HG03378 (cell line): ENCODE results near the gene ASTL.
A peak's percentile ranks its signal among the peaks of the same experiment; 100 is the strongest.
"Not testable (repeated sequence)": the region's sequence is repeated elsewhere in the genome, so short reads cannot be mapped to it uniquely, and the experiment has no call there.

ENCODE experiments used
- ATAC-seq: cut with Tn5 transposase; IDR thresholded peaks from one replicate; pipeline ENCODE4 v1.9.1; 2021; ENCODE audit warnings: mild to moderate bottlenecking, moderate library complexity; ENCODE audit not compliant: unreplicated experiment

The ASTL gene

DNA sequence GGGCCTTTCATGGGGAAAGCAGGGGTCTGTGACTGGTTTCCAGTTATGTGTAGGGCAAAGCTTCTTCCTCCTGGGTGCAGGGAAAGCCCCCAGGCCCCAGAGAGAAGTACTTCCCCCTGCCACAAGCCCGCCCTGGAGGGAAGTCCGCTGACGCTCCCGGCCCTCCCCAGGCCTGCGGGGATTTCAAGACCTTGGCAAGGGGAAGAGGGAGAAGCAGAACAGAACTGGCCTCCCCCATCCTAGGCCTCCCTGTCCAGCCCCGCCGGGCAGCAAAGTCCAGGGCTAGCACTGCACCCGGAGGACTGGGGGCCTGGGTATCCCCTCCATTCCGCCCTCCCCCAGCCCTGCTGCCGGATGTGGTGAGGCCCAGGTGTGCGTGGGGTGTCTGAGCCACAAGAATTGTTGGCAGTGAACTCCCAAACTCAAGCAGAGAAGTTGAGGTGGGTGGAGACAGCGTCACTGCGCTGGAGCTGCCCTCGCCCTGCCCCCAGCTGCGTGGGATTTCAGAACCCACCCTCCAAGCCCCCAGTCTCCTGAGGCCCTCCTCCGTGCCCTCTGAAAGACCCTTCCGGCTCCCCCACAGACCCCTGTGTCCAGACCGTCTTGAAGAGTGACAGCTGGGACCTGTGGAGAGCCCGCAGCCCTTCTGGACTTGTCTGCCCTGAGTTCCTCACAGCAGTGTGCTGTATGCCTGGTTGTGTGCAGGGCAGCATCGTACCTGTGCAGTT, 8.0 kb upstream of the ASTL start:
- peak; percentile 33 for ATAC-seq

DNA sequence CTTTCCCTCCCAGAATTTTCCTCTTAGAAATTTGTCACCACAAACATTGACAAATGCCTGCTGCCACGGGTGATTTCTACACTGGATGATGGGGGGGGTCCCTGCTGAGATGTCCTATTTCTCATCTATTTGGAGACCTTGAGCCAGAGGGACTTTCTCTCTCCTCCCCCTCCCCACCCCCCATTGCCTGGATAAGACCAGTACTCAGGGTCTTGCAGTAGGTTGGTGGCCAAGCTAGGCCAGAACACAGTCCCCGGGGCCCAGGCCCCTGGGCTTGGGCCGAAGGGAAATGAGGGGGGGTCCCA, 7.5 kb upstream of the ASTL start:
- no peak for ATAC-seq

DNA sequence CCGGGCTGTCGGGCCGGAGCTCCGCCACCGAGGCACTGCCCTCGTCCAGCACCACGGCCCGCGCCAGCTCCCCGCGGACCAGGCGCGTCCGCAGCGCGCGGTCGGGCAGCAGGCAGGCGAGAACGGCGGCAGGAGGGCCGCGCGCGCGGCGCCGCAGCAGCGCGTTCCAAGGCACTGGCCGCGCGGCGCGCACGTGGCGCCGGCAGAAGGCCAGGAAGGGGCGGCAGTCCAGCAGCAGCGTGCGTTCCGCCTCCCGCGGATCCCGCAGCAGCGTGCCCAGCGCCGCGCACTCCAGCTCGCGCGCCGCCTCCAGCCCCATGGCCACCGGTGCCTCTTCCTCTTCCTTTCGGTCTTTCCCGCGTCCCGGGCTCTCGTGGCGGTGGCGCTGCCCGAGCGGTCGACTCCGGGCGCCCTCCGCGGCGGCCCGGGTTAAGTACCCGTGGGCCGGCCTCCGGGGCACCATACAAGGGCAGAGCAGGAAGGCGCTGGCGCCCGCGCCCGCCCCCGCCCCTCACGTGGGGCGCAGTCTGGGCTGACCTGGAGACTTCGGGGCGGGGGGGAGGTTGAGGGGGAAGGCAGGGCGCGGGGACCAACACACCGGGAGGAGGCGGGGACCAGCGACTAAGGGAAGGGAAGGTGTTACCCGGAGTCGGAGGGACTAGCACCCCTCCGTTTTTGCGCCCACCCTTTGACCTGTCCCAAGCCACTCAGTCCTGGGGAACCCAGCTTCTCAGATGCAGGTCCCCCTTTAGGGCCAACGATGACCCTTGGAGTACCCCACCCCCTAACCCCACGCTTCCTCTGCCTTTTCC, 6.9 kb upstream of the ASTL start, which contains the start of gene DUSP2:
DUSP2 (minus strand) TSS at position 405 of the 812 bp plus-strand sequence; CDS start at position 319, 86 bp downstream.
- peak; percentile 27 for ATAC-seq

DNA sequence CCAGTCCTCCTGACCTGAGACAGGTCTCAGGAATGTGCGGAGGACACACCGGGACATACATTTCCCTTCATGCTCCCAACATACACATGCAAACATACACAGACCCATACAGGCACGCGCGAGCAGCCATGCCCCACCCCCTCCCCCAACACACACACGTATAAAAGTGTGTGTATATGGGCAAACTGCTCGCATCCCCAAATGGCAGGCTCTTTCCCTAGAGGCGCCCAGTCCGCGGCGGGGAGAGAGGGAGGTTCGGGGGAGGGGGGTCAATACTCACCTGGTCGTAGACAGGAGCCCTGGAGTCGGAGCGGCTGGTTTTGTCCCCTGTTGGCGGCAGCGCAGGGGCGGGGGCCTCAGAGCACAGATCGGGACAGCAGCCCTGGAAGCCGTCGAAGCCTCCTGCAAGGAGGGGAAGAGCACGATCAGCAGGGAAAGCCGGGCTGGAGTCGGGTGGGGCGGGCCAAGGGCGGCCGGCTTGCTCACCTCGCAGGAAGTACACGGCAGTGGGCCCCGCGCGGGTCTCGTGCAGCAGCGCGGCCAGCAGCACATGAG, 6.3 kb upstream of the ASTL start:
- ATAC-seq = no peak

DNA sequence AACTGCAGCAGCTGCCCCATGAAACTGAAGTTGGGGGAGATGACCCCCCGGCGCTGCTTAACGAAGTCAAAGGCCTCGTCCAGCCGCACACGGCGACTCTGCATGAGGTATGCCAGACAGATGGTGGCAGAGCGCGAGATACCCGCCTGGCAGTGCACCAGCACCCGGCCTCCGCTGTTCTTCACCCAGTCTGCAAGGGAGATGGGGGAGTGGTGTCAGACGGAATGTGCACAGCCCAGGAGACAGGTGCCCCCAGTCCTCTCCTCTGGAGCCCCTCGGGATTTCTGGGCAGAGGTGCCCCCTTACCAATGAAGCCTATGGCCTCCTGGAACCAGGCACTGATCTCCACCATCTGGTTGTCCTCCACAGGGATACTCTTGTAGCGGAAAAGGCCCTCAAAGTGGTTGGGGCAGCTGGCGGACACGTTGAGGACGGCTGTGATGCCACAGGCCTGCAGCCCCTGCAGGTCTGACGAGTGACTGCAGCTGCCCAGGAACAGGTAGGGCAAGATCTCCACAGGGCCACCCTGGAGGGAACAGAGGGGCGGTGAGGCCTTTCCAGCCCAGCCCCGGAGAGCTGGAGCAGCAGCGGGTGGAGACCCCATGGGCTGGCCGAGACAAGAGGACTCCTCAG, 5.7 kb upstream of the ASTL start:
- ATAC-seq = no peak

DNA sequence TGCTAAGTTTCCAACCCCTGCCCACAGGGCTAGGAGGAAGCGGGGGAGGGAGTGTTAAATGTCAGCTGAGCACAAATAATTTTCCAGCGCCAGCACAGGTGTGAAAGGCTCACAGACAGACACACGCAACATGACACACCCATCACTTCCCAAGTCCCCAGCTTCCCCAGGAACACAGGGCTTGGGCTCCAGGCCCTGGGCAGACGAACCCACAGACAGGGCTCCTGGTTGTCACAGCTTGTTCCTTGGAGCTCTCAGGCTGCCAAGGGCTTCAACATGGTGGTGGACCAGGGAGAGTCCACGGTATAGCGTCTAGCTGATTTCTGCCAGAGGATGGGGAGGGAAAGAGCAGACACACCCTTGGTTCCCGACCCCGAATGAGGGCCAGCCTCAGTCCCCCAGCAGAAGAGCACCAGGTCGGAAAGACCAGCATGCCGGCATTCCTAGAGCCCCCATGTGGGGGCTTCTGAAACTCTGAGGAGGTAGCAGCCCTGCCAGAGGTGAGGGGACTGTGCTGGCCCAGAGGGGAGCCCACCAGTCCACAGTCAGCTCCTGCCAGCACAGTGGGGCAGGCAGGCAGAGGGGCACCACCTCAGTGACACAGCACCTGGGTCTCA, 5.0 kb upstream of the ASTL start:
- ATAC-seq = no peak

DNA sequence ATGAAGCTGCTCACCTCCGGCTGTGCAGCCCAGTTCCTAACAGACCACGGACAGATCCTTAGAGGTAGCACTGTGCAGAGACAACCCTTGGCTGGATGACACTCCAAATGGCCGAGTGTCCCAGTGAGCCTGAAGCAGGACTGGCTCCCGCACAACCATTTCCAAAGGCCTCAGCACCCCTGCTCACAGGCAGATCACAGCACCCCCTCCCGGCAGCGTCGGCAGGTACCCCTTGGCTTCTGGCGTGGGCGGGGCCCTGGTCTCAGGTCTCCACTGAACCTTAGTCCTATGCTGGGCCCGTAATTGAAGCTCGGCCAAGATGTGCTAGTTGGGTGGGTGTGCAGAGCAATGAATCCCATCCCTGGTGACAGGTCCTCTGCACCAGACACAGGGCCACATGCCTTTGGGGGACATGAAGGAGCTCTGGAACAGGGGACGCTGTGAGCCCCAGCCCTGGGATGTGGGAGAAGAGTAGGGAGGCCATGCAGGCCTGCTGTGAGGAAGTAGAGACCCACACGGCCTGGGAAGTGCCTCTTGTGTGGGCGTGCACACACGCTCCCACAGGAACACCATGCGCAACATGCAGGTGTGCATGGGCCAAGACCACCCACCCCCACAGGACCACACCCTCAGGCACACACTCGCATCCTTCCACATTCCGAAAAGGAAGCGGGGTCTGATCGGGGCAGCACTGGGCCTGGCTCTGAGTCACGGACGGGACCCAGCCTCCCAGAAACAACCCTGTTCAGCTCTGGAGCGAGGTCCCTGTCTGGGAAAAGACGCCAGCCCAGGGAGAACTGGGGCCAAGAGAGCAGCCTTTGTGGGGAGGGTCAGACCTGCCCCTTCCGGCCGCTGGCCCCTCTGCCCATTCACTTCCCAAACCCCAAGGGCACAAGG, 4.2 kb upstream of the ASTL start:
- no peak for ATAC-seq

DNA sequence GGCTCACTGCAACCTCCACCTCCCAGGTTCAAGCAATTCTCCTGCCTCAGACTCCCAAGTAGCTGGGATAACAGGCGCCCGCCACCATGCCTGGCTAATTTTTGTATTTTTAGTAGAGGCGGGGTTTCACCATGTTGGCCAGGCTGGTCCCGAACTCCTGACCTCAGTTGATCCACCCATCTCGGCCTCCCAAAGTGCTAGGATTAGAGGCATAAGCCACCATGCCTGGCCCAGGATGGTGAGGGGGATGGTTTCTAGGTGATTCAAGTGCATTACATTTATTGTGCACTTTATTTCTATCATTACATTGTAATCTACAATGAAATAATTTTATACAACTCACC, 3.3 kb upstream of the ASTL start:
- ATAC-seq = not testable (repeated sequence)

DNA sequence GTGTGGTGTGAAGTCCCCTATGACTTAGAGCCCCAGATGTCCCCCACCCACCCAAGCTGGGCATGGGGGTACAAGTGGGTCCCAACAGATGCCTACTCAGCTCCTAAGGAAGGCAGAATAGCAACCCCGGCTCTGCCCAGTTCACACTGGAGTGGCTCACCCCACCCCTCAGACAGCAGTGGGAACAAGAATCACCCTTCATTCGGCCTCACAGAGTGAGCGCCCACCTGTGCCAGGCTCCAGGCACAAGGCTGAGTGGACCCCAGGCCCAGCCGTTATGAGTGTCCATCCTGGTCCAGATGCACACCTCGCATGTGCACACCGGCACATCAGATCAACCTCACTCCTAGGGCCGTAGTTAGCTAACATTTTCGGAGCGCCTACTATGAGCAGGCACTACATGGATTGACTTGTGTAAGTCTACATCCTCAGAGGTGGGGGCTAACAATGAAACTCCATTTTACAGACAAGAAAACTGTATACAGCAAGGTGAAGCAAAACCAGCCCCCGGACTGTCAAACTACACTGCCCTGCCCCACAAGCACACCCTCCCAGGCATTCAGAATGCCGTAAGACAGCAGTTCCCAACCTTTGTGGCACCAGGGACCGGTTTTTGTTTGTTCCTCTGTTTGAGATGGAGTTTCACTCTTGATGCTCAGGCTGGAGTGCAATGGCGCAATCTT, 2.8 kb upstream of the ASTL start:
- no peak for ATAC-seq

DNA sequence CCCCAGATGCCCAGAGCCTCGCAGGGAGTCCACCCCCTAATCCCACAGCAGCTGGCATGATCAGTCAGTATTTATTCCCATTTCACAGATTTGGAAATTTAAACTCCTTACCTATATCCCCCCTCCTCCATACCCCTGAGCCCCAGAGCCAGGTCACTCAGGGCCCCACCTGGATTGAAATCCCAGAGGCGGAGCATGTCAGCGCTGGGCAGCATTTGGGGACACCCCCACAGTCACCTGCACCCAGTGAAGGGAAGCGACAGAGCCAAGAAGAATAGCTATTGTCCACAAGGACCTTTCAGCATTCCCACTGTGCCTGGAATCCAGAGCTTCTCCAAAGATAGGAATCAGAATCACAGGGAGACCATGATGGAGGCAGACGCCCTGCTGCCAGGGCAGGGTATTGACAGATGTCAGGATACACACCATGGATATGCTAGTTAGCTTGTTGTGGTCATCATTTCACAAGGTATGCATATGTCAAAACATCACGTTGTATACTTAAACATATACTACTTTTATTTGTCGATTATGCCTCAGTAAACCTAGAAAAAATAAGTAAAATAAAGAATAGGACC, 968 bp upstream of the ASTL start:
- ATAC-seq = no peak

DNA sequence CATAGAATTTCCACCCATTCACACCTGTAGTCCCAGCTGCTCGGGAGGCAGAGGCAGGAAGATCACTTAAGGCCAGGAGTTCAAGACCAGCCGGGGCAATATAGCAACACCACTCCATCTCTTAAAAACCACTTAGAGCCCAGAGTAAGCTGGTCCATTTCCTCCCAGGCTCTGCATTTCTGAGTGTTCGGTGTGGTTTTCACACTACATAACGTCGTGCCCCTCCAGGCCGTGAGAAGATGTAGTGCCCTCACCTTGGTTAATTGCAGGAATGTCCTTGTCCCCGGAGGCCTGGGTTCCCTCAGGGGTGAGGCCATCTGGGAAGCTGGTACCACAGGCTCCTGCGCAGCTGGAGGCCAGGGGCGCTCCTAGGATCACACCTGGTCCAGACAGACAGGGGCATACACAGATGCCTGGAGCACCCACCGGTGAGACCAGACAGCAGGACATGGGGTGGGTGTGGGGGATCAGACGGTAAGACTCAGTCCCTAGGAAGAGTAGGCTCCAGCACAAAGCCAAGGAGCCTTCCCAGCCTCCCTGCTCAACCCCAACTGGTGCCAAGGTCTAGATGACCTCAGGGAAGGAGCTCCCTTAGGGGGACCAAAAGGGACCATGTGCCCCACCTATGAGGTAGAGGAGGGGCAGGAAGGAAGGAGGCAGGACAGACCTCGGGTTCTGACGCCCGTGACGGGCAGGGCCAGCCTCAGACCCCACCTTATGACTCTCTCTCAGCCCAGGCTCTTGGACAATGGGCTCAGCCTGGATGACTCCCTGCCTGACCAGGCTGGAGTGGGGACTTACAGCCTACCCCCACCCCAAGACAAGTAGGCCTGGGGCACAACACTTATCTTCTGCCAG, 752 bp downstream of the ASTL start:
- ATAC-seq = no peak

DNA sequence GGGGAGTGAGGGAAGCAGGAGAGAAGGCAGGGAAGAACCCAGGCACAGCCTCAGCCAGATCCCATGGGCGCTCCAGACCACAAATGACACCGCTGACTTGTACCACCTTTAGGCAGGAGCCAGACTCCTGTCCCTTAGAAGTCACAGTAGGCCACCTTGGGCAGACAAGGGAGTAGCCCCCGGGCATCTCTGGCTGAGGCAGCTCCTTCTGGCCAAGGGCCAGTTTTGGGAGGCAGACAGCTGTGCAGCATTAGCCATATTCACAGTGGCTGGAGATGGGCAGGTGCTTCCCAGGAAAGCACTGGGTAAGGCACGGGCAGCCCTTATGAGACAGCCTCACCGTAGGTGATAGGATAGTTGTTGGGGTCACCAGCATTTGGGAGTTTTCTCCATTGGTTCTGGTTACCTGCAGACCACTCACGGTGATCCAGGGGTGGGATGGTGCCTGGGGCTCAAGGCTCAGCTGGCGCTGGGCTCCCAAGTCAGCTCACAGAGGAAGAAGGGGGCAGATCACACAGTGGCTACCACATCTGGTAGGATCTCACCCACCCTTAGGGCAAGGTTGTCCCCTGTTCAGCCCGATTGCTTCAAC, 2.1 kb downstream of the ASTL start:
- ATAC-seq = no peak

DNA sequence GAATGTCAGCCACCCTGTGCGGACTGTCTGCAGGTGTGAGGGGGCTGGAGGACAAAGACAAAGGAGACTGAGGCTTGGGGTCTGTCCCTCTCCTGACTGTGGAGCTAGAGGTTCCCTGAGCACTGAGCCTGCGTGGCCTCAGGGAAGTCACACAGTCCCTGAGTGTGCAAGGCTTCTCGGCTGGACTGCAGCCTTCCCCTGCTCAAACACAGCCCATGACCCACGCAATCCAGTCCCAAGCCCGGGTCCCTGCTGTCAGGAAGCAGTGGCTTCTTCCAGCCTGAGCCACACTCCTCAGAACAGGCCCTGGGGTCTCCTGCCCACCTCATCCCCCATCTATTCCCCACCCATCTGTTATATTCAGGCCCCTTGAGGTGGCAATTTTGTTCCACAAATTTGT, 2.7 kb downstream of the ASTL start:
- no peak for ATAC-seq

DNA sequence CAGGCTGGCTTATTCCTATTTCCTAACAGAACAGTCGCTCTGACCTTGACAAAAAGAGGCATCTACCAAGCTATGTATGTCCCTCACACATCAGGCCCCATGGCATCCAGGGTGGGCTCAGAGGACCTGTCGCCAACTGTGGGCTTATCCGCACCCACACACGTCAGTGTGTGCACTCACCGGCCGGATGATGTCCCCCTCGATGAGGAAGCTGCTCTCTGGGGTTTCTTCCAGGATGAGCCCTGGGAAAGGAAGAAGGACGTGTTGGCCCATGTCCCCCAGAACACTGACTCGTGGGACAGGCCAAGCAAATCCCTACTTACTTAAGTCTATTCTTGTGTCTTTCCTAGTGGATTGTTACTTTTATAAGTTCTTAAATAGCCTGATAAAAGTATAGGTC, 3.1 kb downstream of the ASTL start:
- ATAC-seq = no peak

DNA sequence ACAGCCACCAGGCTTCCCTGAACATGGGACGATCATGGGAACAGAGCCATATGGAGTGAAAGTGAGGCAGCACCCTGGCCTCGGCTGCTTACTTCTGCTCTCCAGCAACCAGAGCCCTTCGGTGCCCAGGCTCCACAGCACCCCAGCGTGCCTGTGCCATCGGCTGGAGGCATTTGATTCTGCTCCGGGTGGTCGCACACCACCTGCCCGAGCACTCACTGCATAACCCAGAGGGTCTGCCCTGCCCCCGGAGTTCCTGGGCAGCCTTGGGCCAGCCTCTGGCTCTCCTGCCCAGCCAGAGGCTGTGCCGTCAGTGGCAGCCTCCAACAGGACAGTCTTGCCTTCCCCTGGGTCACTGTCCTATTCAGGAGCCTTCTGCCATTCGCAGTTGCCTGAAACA, 3.9 kb downstream of the ASTL start:
- no peak for ATAC-seq

DNA sequence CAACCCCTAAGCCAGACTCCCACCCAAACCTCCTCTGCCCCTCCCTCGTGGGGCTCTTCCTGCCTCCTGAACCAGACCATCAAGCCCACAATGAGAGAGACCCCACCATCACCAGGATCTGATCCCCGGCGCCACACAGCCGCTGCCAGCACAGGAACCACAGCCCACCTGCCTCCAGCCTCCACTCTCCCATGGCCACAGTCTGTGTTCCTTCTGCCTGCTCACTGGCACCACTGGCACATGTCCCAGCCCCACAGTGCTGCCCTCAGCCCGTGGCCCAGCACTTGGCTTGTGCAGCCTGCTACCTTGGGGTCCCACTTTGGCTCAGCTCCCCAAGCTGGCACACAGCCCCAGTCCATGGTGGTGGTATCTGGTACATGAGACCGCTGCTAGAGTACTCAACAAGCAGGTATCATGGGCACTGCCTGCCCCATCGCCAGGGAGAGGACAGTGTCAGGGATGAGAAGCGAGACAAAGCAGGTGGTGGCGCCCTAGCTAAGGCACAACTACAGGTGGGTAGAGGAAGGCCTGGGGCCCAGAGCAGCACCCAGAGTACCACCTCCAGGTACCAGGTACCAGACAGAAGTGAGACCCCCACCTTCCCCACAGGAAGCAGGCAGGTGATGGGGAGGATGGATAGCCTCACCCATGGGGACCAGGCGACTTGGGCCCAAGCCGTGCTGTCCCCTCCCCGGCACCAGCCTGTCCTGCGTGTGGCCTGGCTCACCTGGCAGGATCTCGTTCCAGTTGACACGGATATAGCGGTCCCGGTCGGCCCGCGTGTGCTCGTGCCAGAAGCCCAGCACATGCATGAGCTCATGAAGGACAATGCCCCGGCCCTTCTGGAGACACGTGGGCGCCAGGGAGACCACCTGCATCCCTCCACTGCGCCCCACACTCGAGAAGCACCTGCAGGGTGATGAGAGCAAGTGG, 6.2 kb downstream of the ASTL start:
- ATAC-seq = no peak

DNA sequence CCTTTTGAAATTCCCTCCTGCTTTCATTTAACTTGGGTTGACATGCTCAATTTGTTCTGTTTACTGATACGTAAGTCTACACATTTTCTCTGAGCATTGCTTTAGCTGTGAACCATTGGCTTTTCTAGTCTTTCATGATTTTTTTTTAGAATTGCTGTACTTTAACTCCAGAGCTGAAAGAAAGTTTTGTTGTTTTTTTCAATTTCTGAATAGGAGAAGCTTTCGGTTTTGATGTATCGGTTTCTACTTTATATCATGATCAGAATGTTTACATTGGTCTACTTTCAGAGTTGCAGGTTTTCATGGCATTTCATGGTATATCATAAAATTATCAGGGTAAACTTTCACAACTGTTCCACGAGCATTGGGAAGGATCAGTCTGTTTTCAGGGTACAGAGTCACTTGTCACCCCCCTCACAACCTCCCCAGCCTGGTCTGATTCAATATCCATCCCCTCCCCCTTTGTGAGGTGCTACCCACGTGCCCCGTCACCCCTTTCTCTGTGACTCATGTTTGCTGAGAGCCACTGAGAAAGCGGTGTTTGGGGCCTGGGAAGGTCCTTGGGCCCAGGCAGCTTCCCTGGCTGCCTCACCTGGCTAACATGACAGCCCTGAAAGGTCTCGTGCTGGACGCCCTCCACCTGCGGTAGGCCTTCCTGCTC, 7.0 kb downstream of the ASTL start:
- ATAC-seq = no peak
